HepG2 (cell line): Measurements from ENCODE around the gene CNPY4. TPM values are rescaled to one million over a fixed set of nuclear protein-coding genes. Genes with fewer than 3 reads are reported as not detected.

ENCODE experiments used
- ATAC-seq: fragments of 200-7000 bp; cut with Tn5 transposase; 3 replicates; pipeline ENCODE4 v1.9.1; 2020; ENCODE audit warnings: mild to moderate bottlenecking, moderate library complexity
- BruUV-seq: library from RNA; stranded (reverse); fragments of 400-500 nt; replicated peaks from 2 replicates; lab custom pipeline; 2021; lab: Mats Ljungman, UMichigan
- CTCF ChIA-PET: fragments of 300-600 bp; formaldehyde crosslinking; extraction: SDS; loops from one replicate; lab custom pipeline; 2021; ENCODE audit warnings: low total read pairs, inconsistent platforms, low intra/inter-chr PET ratio; lab: Yijun Ruan, JAX
- POLR2A ChIA-PET: fragments of 350-600 bp; sonication (Branson Sonifier 250); formaldehyde crosslinking; loops from one replicate; lab custom pipeline; 2020; ENCODE audit warnings: antibody characterized with exemption, inconsistent platforms; lab: Yijun Ruan, JAX
- DNase-seq: peaks from one replicate; pipeline ENCODE4 v3.0.0-alpha.2; 2015; ENCODE audit warnings: low spot score
- FAIRE-seq: peaks from 3 replicates; lab custom pipeline; 2011; peaks lifted over from hg19 to GRCh38; lab: Jason Lieb, UNC
- H2AFZ ChIP-seq: one replicate; pipeline ENCODE4 v1.6.1; 2011; ENCODE audit warnings: low read length, inconsistent platforms
- H3K27ac ChIP-seq: fragments of 300-600 bp; 3 replicates; pipeline ENCODE4 v1.8.0; 2011; ENCODE audit warnings: mixed run types, mild to moderate bottlenecking, mixed read lengths, low read length, inconsistent platforms; ENCODE audit not compliant: insufficient read depth; ENCODE audit errors: extremely low read length
- H3K27me3 ChIP-seq, 2 experiments: fragments of 200-600 bp in 1 of 2; 2 replicates in 1 of 2; 3 replicates in 1 of 2; pipeline versions ENCODE4 v1.6.0 to v1.8.0; 2011; ENCODE audit warnings: low read length in 2 of 2, mild to moderate bottlenecking in 2 of 2, moderate library complexity in 2 of 2, inconsistent platforms in 1 of 2; ENCODE audit not compliant: insufficient read depth in 2 of 2, control insufficient read depth in 1 of 2
- H3K36me3 ChIP-seq, 2 experiments: fragments of 200-600 bp in 1 of 2; replicated peaks in 1 of 2; 2 replicates in 1 of 2; 3 replicates in 1 of 2; pipeline versions ENCODE4 v1.5.1 to v1.8.0; 2011; ENCODE audit warnings: low read length in 2 of 2, inconsistent platforms in 1 of 2; ENCODE audit not compliant: insufficient read depth in 2 of 2, control insufficient read depth in 1 of 2
- H3K4me1 ChIP-seq: 2 replicates; pipeline ENCODE4 v1.5.1; 2012; ENCODE audit warnings: low read length, inconsistent platforms; ENCODE audit not compliant: insufficient read depth
- H3K4me2 ChIP-seq: 2 replicates; pipeline ENCODE4 v1.6.0; 2011; ENCODE audit warnings: low read depth, low read length, inconsistent platforms
- H3K4me3 ChIP-seq, 3 experiments: fragments of 200-600 bp in 1 of 3; sonication (generic), shearing (Covaris generic) in 1 of 3; replicated peaks in 1 of 3; 2 replicates each; pipeline ENCODE4 v1.5.1; 2011 to 2016; ENCODE audit warnings: low read length in 3 of 3, inconsistent platforms in 2 of 3, low read depth in 2 of 3, mild to moderate bottlenecking in 2 of 3, control low read depth in 1 of 3, mixed read lengths in 1 of 3; ENCODE audit not compliant: insufficient read depth in 1 of 3
- H3K79me2 ChIP-seq: one replicate; pipeline ENCODE4 v1.6.1; 2011; ENCODE audit warnings: low read length, inconsistent platforms; ENCODE audit not compliant: insufficient read depth
- H3K9ac ChIP-seq: 2 replicates; pipeline ENCODE4 v1.6.0; 2011; ENCODE audit warnings: mild to moderate bottlenecking, low read depth, low read length, inconsistent platforms; ENCODE audit not compliant: insufficient read depth
- H3K9me3 ChIP-seq: 2 replicates; pipeline ENCODE4 v1.5.1; 2012; ENCODE audit warnings: mild to moderate bottlenecking, low read length
- H4K20me1 ChIP-seq: 2 replicates; pipeline ENCODE4 v1.6.0; 2011; ENCODE audit warnings: inconsistent platforms, mild to moderate bottlenecking, low read length, moderate library complexity; ENCODE audit not compliant: insufficient read depth
- BORCS8-MEF2B ChIP-seq: sonication (generic); formaldehyde crosslinking; IDR thresholded peaks from 2 replicates; pipeline ENCODE4 v1.8.0; 2022; ENCODE audit warnings: mild to moderate bottlenecking, missing genetic modification reagents
- BRD4 ChIP-seq: sonication (generic); formaldehyde crosslinking; IDR thresholded peaks from 2 replicates; pipeline ENCODE4 v1.4.0; 2020; ENCODE audit warnings: missing genetic modification reagents
- CCDC6 ChIP-seq: sonication (generic); formaldehyde crosslinking; IDR thresholded peaks from 2 replicates; pipeline ENCODE4 v1.8.1; 2022; ENCODE audit warnings: mild to moderate bottlenecking, missing genetic modification reagents, moderate library complexity
- E2F5 ChIP-seq: sonication (generic); formaldehyde crosslinking; conservative IDR thresholded peaks from 2 replicates; pipeline ENCODE4 v1.4.0; 2020; ENCODE audit warnings: missing genetic modification reagents
- NONO ChIP-seq, 2 experiments: fragments of 450-650 bp in 1 of 2; sonication (generic) in 1 of 2; formaldehyde crosslinking in 1 of 2; IDR thresholded peaks in 1 of 2; conservative IDR thresholded peaks in 1 of 2; 2 replicates each; pipeline versions ENCODE4 v1.6.1 to v1.8.0; 2017 to 2022; ENCODE audit warnings: mild to moderate bottlenecking in 1 of 2, missing genetic modification reagents in 1 of 2, moderate library complexity in 1 of 2
- WIZ ChIP-seq: sonication (generic); formaldehyde crosslinking; IDR thresholded peaks from 2 replicates; pipeline ENCODE4 v1.5.1; 2020; ENCODE audit warnings: mild to moderate bottlenecking, missing genetic modification reagents
- ZFAT ChIP-seq: sonication (generic); formaldehyde crosslinking; conservative IDR thresholded peaks from 2 replicates; pipeline ENCODE4 v1.8.1; 2023; ENCODE audit warnings: missing genetic modification reagents, inconsistent platforms
- ZFP91 ChIP-seq: sonication (generic); formaldehyde crosslinking; IDR thresholded peaks from 2 replicates; pipeline ENCODE4 v1.9.0; 2022; ENCODE audit warnings: missing genetic modification reagents, mild to moderate bottlenecking, borderline replicate concordance
- ZMYM2 ChIP-seq: sonication (generic); formaldehyde crosslinking; IDR thresholded peaks from 2 replicates; pipeline ENCODE4 v1.8.0; 2022; ENCODE audit warnings: mild to moderate bottlenecking, missing genetic modification reagents
- ZNF280B ChIP-seq: sonication (generic); formaldehyde crosslinking; IDR thresholded peaks from 2 replicates; pipeline ENCODE4 v1.5.0; 2020; ENCODE audit warnings: missing genetic modification reagents, mild to moderate bottlenecking, borderline replicate concordance
- ZNF280D ChIP-seq: sonication (generic); formaldehyde crosslinking; IDR thresholded peaks from 2 replicates; pipeline ENCODE4 v1.5.1; 2020; ENCODE audit warnings: mild to moderate bottlenecking, missing genetic modification reagents
- ZNF333 ChIP-seq: sonication (generic); formaldehyde crosslinking; IDR thresholded peaks from 2 replicates; pipeline ENCODE4 v1.4.0; 2020; ENCODE audit warnings: mild to moderate bottlenecking, missing genetic modification reagents, borderline replicate concordance
- ZNF441 ChIP-seq: sonication (generic); formaldehyde crosslinking; IDR thresholded peaks from 2 replicates; pipeline ENCODE4 v1.7.0; 2021; ENCODE audit warnings: missing genetic modification reagents, borderline replicate concordance
- ZNF7 ChIP-seq: IDR thresholded peaks from 2 replicates; pipeline ENCODE4 v1.6.1; 2016; ENCODE audit warnings: missing biosample characterization, missing genetic modification reagents
- ZNF720 ChIP-seq: sonication (generic); formaldehyde crosslinking; IDR thresholded peaks from 2 replicates; pipeline ENCODE4 v1.4.0; 2020; ENCODE audit warnings: missing genetic modification reagents
- ZNF790 ChIP-seq: sonication (generic); formaldehyde crosslinking; IDR thresholded peaks from 2 replicates; pipeline ENCODE4 v1.8.0; 2022; ENCODE audit warnings: missing genetic modification reagents, mild to moderate bottlenecking, borderline replicate concordance
- ZNF841 ChIP-seq: sonication (generic); formaldehyde crosslinking; IDR thresholded peaks from 2 replicates; pipeline ENCODE4 v1.8.1; 2023; ENCODE audit warnings: missing genetic modification reagents, borderline replicate concordance
- ZNF891 ChIP-seq: sonication (generic); formaldehyde crosslinking; IDR thresholded peaks from 2 replicates; pipeline ENCODE4 v1.5.0; 2020; ENCODE audit warnings: mild to moderate bottlenecking, missing genetic modification reagents
- WGBS: methylation state at CpG from one replicate; pipeline ENCODE4 v1.1.6; 2017; ENCODE audit warnings: low lambda C conversion rate; 5-methylcytosine and 5-hydroxymethylcytosine counted together
- in situ Hi-C: cut with HindIII; loops from 2 replicates; pipeline ENCODE4 v1.10.0; 2017; ENCODE audit warnings: low pct_unique_long_range_greater_than_20kb; ENCODE audit not compliant: extremely low pct_ligation_motif_present
- intact Hi-C: fragments of 100-400 bp; cut with micrococcal nuclease; formaldehyde crosslinking; loops from one replicate; pipeline ENCODE4 v1.10.0; 2022; ENCODE audit not compliant: unreplicated experiment
- polyA plus RNA-seq, 8 experiments: library from polyadenylated mRNA; depleted of rRNA in 3 of 8; stranded (reverse) in 7 of 8; unstranded in 1 of 8; fragments of >200 nt; fragmentation: Illumina TruSeq in 4 of 8; extraction: Trizol in 4 of 8; gene quantifications; 2 replicates each; pipeline versions ENCODE4 v1.2.1 to v1.2.3, GENCODE V29; 2011 to 2016; ENCODE audit warnings: low read depth in 4 of 8, missing spikeins in 1 of 8, mixed read lengths in 1 of 8; ENCODE audit not compliant: insufficient read depth in 1 of 8
- total RNA-seq, 5 experiments: library from RNA; depleted of rRNA; stranded (reverse); fragments of >200 nt; fragmentation: Illumina TruSeq; extraction: Trizol; gene quantifications; 2 replicates each; pipeline ENCODE4 v1.2.3, GENCODE V29; 2016; ENCODE audit warnings: low read depth in 1 of 5

CNPY4 gene
- total and polyA plus RNA-seq, 2 of the 13 experiments (the other 11 are each of a cell fraction or from before 2014, with no cell fraction given), result 6.2 to 12.7 TPM

GRCh38 chr7:100148225-100148558 is 28.8 kb downstream of the CNPY4 start:
- ChIA-PET POLR2A (interaction anchor here (0.9 to 2.3 kb wide), 15 partner anchors 8 to 281 kb away, joined by 3 to 25 read pairs (median 8); partner anchors contain the start of genes AP4M1, COPS6, GAL3ST4 and GPC2), CTCF (no interaction called here)
- DNase-seq (no peak), FAIRE-seq (no peak), ATAC-seq (no peak)
- H3K4me1 ChIP-seq, result peaks cover 41% of the 10 kb centered on the region
- in situ Hi-C loops, result no loop called here
- no peaks in the 10 kb centered on the region for H3K36me3 ChIP-seq
- peak overlapping the region; percentile 62 for H3K9ac ChIP-seq
- H3K4me2 ChIP-seq, result peak overlapping the region; percentile 81
- peak overlapping the region; percentile 66 for H2AFZ ChIP-seq
- peaks cover 15% of the 10 kb centered on the region for H3K79me2 ChIP-seq
- H3K4me3 ChIP-seq, result peak overlapping the region; percentile 41 to 69 (median 52)
- H3K9me3 ChIP-seq, result no peaks in the 10 kb centered on the region
- intact Hi-C loops, result no loop called here
- no peaks in the 10 kb centered on the region for H3K27me3 ChIP-seq
- no peaks in the 10 kb centered on the region for H4K20me1 ChIP-seq
- peak overlapping the region; percentile 37 for H3K27ac ChIP-seq
- WGBS, result 3% methylated on average over 14 of the region's 14 CpGs
- no TSS peak for BruUV-seq
- TF ChIP-seq CCDC6, result 0 out of 2 replicates have a peak, but pooled peaks have one; percentile 76
- no peak for TF ChIP-seq ZFAT (CRISPR knock-in tag)
- TF ChIP-seq ZNF720 (CRISPR knock-in tag), result no peak
- TF ChIP-seq ZNF841 (CRISPR knock-in tag), result no peak
- no peak for TF ChIP-seq NONO (IDR thresholded peaks at IDR 0.05)
- peak; percentile 6; the same call in 1 of the 2 replicates for TF ChIP-seq NONO (CRISPR knock-in tag; conservative IDR thresholded peaks at IDR 0.05)
- no peak for TF ChIP-seq ZNF790 (CRISPR knock-in tag)
- TF ChIP-seq BRD4 (CRISPR knock-in tag), result no peak
- no peak for TF ChIP-seq ZNF7
- no peak for TF ChIP-seq BORCS8-MEF2B
- 0 out of 2 replicates have a peak, but pooled peaks have one; percentile 17 for TF ChIP-seq ZNF280B (CRISPR knock-in tag)
- 0 out of 2 replicates have a peak, but pooled peaks have one; percentile 4 for TF ChIP-seq ZFP91
- TF ChIP-seq ZNF280D (CRISPR knock-in tag), result 0 out of 2 replicates have a peak, but pooled peaks have one; percentile 2
- TF ChIP-seq E2F5 (CRISPR knock-in tag), result 0 out of 2 replicates have a peak, but pooled peaks have one; percentile 26
- TF ChIP-seq ZNF441 (CRISPR knock-in tag), result no peak
- no peak for TF ChIP-seq ZNF333 (CRISPR knock-in tag)
- 0 out of 2 replicates have a peak, but pooled peaks have one; percentile 45 for TF ChIP-seq WIZ (CRISPR knock-in tag)
- peak; percentile 82 for TF ChIP-seq ZMYM2 (CRISPR knock-in tag)
- TF ChIP-seq ZNF891 (CRISPR knock-in tag), result 0 out of 2 replicates have a peak, but pooled peaks have one; percentile 26
